GM13977 (cell line): Measurements from ENCODE around the gene FAM200A.
A peak's percentile ranks its signal among the peaks of the same experiment; 100 is the strongest.

Experiments
- DNase-seq: peaks from one replicate; pipeline ENCODE4 v3.0.0; 2012; ENCODE audit warnings: low spot score
- in situ Hi-C: fragments of 300-500 bp; cut with MboI; formaldehyde crosslinking; loops from one replicate; pipeline ENCODE4 v1.12.0; 2022; ENCODE audit warnings: low sequenced_read_pairs, low pct_unique_long_range_greater_than_20kb, mixed read lengths, inconsistent platforms; ENCODE audit not compliant: unreplicated experiment
- TF ChIP-seq, protein P1 (sequence below): IDR thresholded peaks from 2 replicates; pipeline ENCODE4 v1.5.1; 2012; ENCODE audit warnings: mild to moderate bottlenecking, control low read depth; ENCODE audit not compliant: insufficient read depth; ENCODE audit errors: extremely low read depth, missing control alignments

The FAM200A gene

DNA sequence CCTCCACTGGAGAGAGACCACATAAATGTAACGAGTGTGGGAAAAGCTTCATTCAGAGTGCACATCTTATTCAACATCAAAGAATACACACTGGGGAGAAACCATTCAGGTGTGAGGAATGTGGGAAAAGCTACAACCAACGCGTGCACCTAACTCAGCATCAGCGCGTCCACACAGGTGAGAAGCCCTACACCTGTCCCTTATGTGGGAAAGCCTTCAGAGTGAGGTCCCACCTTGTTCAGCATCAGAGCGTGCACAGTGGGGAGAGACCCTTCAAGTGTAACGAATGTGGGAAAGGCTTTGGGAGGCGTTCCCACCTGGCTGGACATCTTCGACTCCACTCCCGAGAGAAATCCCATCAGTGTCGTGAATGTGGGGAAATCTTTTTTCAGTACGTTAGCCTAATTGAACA lies 20.6 kb downstream of the FAM200A start:
- no peak for DNase-seq
- TF ChIP-seq, protein P1, sequence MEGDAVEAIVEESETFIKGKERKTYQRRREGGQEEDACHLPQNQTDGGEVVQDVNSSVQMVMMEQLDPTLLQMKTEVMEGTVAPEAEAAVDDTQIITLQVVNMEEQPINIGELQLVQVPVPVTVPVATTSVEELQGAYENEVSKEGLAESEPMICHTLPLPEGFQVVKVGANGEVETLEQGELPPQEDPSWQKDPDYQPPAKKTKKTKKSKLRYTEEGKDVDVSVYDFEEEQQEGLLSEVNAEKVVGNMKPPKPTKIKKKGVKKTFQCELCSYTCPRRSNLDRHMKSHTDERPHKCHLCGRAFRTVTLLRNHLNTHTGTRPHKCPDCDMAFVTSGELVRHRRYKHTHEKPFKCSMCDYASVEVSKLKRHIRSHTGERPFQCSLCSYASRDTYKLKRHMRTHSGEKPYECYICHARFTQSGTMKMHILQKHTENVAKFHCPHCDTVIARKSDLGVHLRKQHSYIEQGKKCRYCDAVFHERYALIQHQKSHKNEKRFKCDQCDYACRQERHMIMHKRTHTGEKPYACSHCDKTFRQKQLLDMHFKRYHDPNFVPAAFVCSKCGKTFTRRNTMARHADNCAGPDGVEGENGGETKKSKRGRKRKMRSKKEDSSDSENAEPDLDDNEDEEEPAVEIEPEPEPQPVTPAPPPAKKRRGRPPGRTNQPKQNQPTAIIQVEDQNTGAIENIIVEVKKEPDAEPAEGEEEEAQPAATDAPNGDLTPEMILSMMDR, result no peak
- in situ Hi-C loops, result no loop called here

DNA sequence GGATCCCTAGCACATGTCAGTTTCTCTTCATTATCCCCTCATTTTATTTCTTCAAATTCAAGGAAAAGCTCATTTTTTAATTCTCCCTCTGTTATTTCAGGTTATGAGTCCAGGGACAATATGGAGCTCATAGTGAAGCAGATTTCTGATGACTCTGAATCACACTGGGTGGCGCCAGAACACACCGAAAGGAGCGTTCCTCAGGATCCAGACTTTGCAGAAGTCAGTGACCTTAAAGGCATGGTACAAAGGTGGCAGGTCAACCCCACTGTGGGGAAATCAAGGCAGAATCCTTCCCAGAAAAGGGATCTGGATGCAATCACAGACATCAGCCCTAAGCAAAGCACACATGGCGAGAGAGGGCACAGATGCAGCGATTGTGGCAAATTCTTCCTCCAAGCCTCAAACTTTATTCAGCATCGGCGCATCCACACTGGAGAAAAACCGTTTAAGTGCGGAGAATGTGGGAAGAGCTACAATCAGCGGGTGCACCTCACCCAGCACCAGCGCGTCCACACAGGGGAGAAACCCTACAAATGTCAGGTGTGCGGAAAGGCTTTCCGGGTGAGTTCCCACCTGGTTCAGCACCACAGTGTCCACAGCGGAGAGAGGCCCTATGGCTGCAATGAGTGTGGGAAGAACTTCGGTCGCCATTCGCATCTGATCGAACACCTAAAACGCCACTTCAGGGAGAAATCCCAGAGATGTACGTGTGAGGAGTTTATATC lies 26.0 kb downstream of the FAM200A start:
- in situ Hi-C loops, result no loop called here
- no peak for DNase-seq
- TF ChIP-seq, protein P1, result peak; percentile 23

DNA sequence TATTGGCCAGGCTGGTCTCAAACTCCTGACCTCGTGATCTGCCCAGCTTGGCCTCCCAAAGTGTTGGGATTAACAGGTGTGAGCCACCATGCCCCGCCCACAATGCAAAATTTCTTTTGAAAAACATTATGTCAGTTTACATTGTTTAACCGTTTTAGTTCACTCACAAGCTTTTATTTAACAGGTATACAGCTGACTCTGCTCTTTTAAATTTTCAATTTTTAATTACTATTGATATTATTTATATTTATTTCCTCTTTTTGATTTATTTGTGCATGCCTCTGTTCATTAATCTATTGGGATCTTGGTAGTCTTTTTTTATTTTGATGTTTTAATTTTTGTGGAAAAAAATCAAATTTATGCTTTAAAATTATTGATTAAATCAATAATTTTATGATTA lies 30.5 kb downstream of the FAM200A start:
- in situ Hi-C loops, result no loop called here
- no peak for DNase-seq
- TF ChIP-seq, protein P1, result no peak

DNA sequence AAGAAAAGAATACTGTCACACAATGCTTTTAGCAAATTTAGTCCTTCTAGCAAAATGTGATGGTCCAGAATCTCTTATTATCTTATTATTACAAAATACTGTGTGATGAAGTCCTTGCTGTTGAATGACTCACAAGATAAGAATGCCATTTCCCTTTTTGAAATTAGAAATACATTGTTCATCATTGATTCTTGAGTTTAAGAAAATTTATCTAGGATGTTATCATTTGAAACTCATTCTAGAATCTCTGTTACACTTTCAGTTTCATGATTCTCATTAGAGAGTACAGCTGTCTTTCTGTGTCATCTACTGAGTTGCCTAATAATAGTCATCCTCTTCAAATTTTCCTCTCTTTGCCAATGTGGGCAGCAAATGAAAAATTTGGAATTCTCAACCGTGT lies 37.9 kb downstream of the FAM200A start:
- TF ChIP-seq, protein P1, result no peak
- no peak for DNase-seq
- in situ Hi-C loops, result no loop called here

DNA sequence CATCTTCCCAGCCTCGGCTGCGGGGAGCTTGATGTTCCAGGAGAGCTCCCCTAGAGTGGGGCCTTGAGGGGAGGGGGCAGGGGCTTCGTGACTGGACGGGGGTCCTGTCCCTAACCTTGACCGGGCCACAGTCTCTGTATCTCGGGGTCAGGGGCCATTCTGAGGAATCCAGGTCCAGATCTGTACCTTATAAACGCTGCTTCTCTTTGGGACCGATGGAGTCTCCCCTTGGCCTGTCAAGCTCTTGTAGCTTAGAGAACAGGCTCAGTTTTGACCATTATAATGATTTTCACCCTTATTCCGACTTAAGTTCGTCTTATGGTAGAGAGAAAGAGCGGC lies 46.6 kb downstream of the FAM200A start:
- in situ Hi-C loops, result no loop called here
- TF ChIP-seq, protein P1, result no peak
- peak; percentile 31 for DNase-seq

DNA sequence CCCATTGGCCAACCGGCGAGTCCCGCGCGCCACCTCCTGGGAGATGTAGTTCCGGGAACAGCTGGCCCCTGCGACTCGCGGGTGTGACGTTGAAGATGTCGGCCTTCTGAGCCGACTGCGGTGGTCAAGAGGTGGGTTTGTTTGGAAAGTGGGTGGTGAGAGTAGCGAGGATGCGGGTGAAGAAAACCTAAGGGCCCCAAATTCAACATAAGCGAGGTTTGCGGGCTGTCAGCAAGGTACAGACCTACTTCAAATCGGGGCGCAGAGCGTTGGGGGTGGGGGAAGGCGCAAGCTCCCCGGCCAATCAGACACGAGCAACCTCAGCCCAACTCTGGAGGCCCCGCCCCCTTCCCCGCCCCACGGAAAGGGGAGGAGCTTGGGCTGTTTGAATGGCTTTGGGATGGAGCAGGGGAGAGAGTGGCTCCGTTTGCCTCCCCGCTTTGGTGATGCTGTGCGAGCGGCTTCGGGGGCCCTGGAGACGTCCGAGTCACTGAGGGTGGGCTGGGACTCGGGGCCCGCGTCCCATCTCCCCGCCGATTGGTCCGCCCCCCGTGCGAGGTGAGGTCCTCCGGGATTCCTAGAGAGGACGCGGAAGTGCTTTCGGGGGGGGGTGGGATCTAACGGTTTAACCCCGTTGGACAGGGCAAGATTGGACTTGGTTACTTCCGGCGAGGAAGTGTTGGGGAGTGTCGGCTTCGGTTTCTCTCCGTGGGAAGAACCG lies 47.2 kb downstream of the FAM200A start, which contains the start of gene ZKSCAN5:
TSS of gene ZKSCAN5 (plus strand) at position 60 of the 721 bp plus-strand sequence. CDS start 1,383 bp downstream, outside the sequence.
- in situ Hi-C loops, result no loop called here

More for the DNA sequence above, 47.2 kb downstream of the FAM200A start, which contains the start of gene ZKSCAN5:
- TF ChIP-seq, protein P1, result no peak
- peak; percentile 94 for DNase-seq
